Neural cell (in vitro differentiated cells): Measurements from ENCODE around the gene TSPAN18. TPM values are rescaled to one million over a fixed set of nuclear protein-coding genes. Genes with fewer than 3 reads are reported as not detected.

Source experiments
- H2AFZ ChIP-seq: fragments of 200-600, 300-800 bp; sonication (generic), shearing (Covaris generic); 2 replicates; pipeline ENCODE4 v1.6.0; 2014; ENCODE audit warnings: low read depth, mild to moderate bottlenecking, antibody characterized with exemption, low read length, moderate library complexity
- H3F3A ChIP-seq: fragments of 200-600 bp; shearing (Covaris generic); 2 replicates; pipeline ENCODE4 v1.6.1; 2016; ENCODE audit warnings: mild to moderate bottlenecking, moderate library complexity, mixed read lengths, antibody characterized with exemption, low read length; ENCODE audit not compliant: insufficient read depth, poor library complexity, severe bottlenecking
- H3K27ac ChIP-seq: fragments of 200-600, 300-800 bp; sonication (generic), shearing (Covaris generic); 2 replicates; pipeline ENCODE4 v1.5.1; 2014; ENCODE audit warnings: mild to moderate bottlenecking, low read length, moderate library complexity
- H3K27me3 ChIP-seq: fragments of 300-800, 200-600 bp; sonication (generic), shearing (Covaris generic); 2 replicates; pipeline ENCODE4 v1.6.0; 2014; ENCODE audit warnings: mild to moderate bottlenecking, low read depth, low read length, moderate library complexity; ENCODE audit not compliant: insufficient read depth
- H3K36me3 ChIP-seq: fragments of 300-800, 200-600 bp; sonication (generic), shearing (Covaris generic); 2 replicates; pipeline ENCODE4 v1.5.1; 2014; ENCODE audit warnings: mild to moderate bottlenecking, antibody characterized with exemption, low read length, moderate library complexity; ENCODE audit not compliant: insufficient read depth
- H3K4me2 ChIP-seq: fragments of 300-800, 200-600 bp; sonication (generic), shearing (Covaris generic); 2 replicates; pipeline ENCODE4 v1.6.0; 2014; ENCODE audit warnings: mild to moderate bottlenecking, low read length
- H3K4me3 ChIP-seq: fragments of 300-800, 200-600 bp; sonication (generic), shearing (Covaris generic); 2 replicates; pipeline ENCODE4 v1.5.1; 2014; ENCODE audit warnings: mild to moderate bottlenecking, low read length, moderate library complexity
- H3K79me2 ChIP-seq: fragments of 200-600 bp; shearing (Covaris generic); replicated peaks from 2 replicates; pipeline ENCODE4 v1.6.0; 2014; ENCODE audit warnings: mild to moderate bottlenecking, low read length, moderate library complexity; ENCODE audit not compliant: insufficient read depth
- H3K9ac ChIP-seq: fragments of 300-800, 200-600 bp; sonication (generic), shearing (Covaris generic); 2 replicates; pipeline ENCODE4 v1.6.1; 2016; ENCODE audit warnings: mild to moderate bottlenecking, low read length, mixed read lengths
- H3K9me2 ChIP-seq: fragments of 200-600 bp; shearing (Covaris generic); 2 replicates; pipeline ENCODE4 v1.6.1; 2016; ENCODE audit warnings: mild to moderate bottlenecking, low read length, mixed read lengths; ENCODE audit not compliant: insufficient read depth
- H3K9me3 ChIP-seq: fragments of 200-600, 300-800 bp; sonication (generic), shearing (Covaris generic); 2 replicates; pipeline ENCODE4 v1.6.1; 2016; ENCODE audit warnings: mild to moderate bottlenecking, mixed run types, low read length, moderate library complexity, mixed read lengths
- H4K20me1 ChIP-seq: fragments of 200-600 bp; shearing (Covaris generic); 2 replicates; pipeline ENCODE4 v1.6.1; 2016; ENCODE audit warnings: mild to moderate bottlenecking, mixed run types; ENCODE audit not compliant: insufficient read depth
- EP300 ChIP-seq: fragments of 450-650 bp; conservative IDR thresholded peaks from 2 replicates; pipeline ENCODE4 v1.6.1; 2014; ENCODE audit warnings: antibody characterized with exemption, mild to moderate bottlenecking, moderate library complexity; ENCODE audit not compliant: poor library complexity, severe bottlenecking
- EZH2 ChIP-seq: fragments of 200-600, 300-800 bp; shearing (Covaris generic), sonication (generic); IDR thresholded peaks from 2 replicates; pipeline ENCODE4 v1.6.1; 2014; ENCODE audit warnings: antibody characterized with exemption, low read length, borderline replicate concordance, mild to moderate bottlenecking; ENCODE audit not compliant: insufficient read depth, poor library complexity, severe bottlenecking
- MXI1 ChIP-seq: fragments of 450-650 bp; conservative IDR thresholded peaks from 2 replicates; pipeline ENCODE4 v1.6.1; 2014; ENCODE audit warnings: antibody characterized with exemption, mild to moderate bottlenecking; ENCODE audit not compliant: poor library complexity, severe bottlenecking
- POLR2AphosphoS5 ChIP-seq: IDR thresholded peaks from 2 replicates; pipeline ENCODE4 v1.6.1; 2012
- RAD21 ChIP-seq: fragments of 450-650 bp; conservative IDR thresholded peaks from 2 replicates; pipeline ENCODE4 v1.6.1; 2014; ENCODE audit warnings: antibody characterized with exemption, mild to moderate bottlenecking, moderate library complexity
- SMC3 ChIP-seq: fragments of 450-650 bp; conservative IDR thresholded peaks from 2 replicates; pipeline ENCODE4 v1.6.1; 2014; ENCODE audit warnings: antibody characterized with exemption, mild to moderate bottlenecking, moderate library complexity; ENCODE audit not compliant: poor library complexity
- TAF1 ChIP-seq: IDR thresholded peaks from 2 replicates; pipeline ENCODE4 v1.6.1; 2012; ENCODE audit warnings: low read depth
- polyA plus RNA-seq: library from polyadenylated mRNA; depleted of rRNA; stranded (reverse); fragments of >200 nt; gene quantifications from 2 replicates; pipeline ENCODE4 v1.2.3, GENCODE V29; 2014
- TF ChIP-seq, protein P1 (sequence below): fragments of 450-650 bp; IDR thresholded peaks from 2 replicates; pipeline ENCODE4 v1.5.1; 2014; ENCODE audit warnings: antibody characterized with exemption, mild to moderate bottlenecking, moderate library complexity; ENCODE audit not compliant: poor library complexity, severe bottlenecking
- TF ChIP-seq, protein P2 (sequence below): IDR thresholded peaks from 2 replicates; pipeline ENCODE4 v1.6.1; 2012; ENCODE audit warnings: borderline replicate concordance

Gene TSPAN18
- polyA plus RNA-seq, 1 donor from 2014 or later = 8.4 TPM

DNA sequence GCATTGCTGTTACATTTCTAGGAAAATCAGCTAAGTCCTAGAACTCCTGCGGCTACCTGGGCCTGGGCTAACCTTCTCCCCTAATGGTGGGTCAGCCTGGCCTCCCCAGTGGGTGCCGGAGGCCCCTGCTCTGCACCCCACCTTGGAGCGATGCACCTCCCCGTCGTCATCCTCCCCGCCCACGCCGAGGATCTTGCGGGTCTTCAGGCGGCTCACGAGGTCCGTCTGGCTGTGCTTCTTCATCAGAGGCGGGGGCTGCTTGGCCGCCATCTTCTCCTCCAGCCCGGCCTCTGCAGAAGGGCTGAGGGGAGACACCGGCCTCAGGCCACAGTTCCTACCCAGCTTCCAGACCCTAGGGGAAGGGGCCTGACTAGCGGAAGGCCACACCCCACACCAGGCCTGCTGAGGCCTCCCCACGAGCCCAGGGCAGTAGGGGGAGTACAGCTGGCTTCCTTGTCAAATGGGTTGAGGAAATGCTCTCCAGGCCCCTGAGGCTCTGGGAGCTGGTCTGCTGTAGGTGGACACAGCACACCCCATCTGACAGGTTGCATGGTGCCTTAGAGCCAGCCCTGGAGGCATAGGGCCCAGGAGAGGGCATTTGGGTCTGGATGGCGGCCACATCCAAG is 211.4 kb downstream of the TSPAN18 start:
- H3K9ac ChIP-seq = no peak overlapping the region
- H3K9me2 ChIP-seq = no peaks in the 10 kb centered on the region
- peaks cover 13% of the 10 kb centered on the region for H3K79me2 ChIP-seq
- H3K27ac ChIP-seq = no peak overlapping the region
- no peak for TF ChIP-seq EZH2
- H4K20me1 ChIP-seq = no peaks in the 10 kb centered on the region
- no peaks in the 10 kb centered on the region for H3F3A ChIP-seq
- H3K4me3 ChIP-seq = no peak overlapping the region
- no peaks in the 10 kb centered on the region for H3K9me3 ChIP-seq
- H3K36me3 ChIP-seq = no peaks in the 10 kb centered on the region
- H2AFZ ChIP-seq = no peak overlapping the region
- H3K4me2 ChIP-seq = no peak overlapping the region
- no peaks in the 10 kb centered on the region for H3K27me3 ChIP-seq

DNA sequence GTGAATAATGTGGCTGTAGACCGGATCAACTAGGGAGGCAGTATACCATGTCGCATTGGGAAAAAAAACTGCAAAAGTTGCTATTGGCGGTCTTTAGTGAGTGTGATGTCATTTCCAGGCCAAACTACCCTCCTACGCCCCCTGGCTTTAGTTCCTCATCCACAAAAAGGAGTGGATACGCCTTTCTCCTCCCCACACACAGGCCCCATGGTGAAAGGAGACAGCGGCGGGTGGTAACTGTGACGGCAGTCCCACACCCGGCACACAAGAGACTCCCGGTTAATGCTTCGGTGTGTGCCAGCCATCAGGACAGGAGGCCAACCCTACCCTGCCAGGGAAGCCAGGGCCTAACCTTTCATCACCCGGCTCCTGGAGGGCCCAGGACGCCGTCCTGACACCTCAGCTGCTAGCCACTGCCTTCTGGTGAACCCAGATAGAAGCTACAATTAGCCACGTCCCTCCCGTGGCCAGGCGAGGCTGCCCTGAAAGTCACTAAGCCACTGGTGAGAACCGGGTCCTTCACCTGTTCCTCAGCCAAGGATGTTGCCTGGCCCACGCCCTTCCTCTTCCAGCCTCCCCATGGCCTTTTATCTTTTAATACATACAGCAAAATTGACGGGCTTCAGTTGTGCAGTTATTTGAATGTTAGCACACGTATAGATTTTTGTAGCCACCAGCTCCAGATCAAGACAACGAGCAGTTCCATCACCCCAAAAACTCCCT is 213.1 kb downstream of the TSPAN18 start:
- Histone ChIP-seq H3K27ac (no peak overlapping the region), H3K9me3 (no peaks in the 10 kb centered on the region), H2AFZ (no peak overlapping the region), H3K9ac (no peak overlapping the region), H3K79me2 (peaks cover 30% of the 10 kb centered on the region), H4K20me1 (no peaks in the 10 kb centered on the region), H3K9me2 (no peaks in the 10 kb centered on the region), H3K4me2 (no peak overlapping the region), H3F3A (no peaks in the 10 kb centered on the region), H3K4me3 (no peak overlapping the region), H3K36me3 (no peaks in the 10 kb centered on the region), H3K27me3 (no peaks in the 10 kb centered on the region)
- TF ChIP-seq TAF1 = no peak
- no peak for TF ChIP-seq POLR2AphosphoS5
- TF ChIP-seq, protein P1, sequence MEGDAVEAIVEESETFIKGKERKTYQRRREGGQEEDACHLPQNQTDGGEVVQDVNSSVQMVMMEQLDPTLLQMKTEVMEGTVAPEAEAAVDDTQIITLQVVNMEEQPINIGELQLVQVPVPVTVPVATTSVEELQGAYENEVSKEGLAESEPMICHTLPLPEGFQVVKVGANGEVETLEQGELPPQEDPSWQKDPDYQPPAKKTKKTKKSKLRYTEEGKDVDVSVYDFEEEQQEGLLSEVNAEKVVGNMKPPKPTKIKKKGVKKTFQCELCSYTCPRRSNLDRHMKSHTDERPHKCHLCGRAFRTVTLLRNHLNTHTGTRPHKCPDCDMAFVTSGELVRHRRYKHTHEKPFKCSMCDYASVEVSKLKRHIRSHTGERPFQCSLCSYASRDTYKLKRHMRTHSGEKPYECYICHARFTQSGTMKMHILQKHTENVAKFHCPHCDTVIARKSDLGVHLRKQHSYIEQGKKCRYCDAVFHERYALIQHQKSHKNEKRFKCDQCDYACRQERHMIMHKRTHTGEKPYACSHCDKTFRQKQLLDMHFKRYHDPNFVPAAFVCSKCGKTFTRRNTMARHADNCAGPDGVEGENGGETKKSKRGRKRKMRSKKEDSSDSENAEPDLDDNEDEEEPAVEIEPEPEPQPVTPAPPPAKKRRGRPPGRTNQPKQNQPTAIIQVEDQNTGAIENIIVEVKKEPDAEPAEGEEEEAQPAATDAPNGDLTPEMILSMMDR = peak; percentile 34
- TF ChIP-seq MXI1 = no peak
- no peak for TF ChIP-seq RAD21
- no peak for TF ChIP-seq EZH2
- TF ChIP-seq EP300 = no peak

DNA sequence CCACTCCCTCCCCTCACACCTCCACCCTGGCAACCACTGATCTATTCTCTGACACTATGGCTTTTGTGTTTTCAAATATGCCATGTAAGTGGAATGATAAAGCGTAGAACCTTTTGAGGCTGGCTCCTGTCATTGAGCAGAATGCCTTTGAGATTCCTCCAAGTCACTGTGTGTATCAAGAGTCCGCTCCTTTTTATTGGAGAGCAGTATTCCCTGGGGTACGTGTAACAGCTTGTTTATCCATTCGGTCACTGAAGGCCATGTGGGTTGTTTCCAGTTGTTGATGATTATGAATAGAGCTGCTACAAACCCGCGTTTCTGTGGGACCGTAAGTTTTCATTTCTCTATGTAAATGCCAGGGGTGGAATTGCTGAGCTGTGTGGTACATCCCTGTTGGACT is 213.6 kb downstream of the TSPAN18 start:
- Histone ChIP-seq H3F3A (no peaks in the 10 kb centered on the region), H3K4me3 (no peak overlapping the region), H3K79me2 (peaks cover 35% of the 10 kb centered on the region), H3K9me2 (no peaks in the 10 kb centered on the region), H2AFZ (no peak overlapping the region), H4K20me1 (no peaks in the 10 kb centered on the region), H3K9ac (no peak overlapping the region), H3K27ac (no peak overlapping the region), H3K9me3 (no peaks in the 10 kb centered on the region), H3K36me3 (no peaks in the 10 kb centered on the region), H3K4me2 (no peak overlapping the region), H3K27me3 (no peaks in the 10 kb centered on the region)
- TF ChIP-seq, protein P2, sequence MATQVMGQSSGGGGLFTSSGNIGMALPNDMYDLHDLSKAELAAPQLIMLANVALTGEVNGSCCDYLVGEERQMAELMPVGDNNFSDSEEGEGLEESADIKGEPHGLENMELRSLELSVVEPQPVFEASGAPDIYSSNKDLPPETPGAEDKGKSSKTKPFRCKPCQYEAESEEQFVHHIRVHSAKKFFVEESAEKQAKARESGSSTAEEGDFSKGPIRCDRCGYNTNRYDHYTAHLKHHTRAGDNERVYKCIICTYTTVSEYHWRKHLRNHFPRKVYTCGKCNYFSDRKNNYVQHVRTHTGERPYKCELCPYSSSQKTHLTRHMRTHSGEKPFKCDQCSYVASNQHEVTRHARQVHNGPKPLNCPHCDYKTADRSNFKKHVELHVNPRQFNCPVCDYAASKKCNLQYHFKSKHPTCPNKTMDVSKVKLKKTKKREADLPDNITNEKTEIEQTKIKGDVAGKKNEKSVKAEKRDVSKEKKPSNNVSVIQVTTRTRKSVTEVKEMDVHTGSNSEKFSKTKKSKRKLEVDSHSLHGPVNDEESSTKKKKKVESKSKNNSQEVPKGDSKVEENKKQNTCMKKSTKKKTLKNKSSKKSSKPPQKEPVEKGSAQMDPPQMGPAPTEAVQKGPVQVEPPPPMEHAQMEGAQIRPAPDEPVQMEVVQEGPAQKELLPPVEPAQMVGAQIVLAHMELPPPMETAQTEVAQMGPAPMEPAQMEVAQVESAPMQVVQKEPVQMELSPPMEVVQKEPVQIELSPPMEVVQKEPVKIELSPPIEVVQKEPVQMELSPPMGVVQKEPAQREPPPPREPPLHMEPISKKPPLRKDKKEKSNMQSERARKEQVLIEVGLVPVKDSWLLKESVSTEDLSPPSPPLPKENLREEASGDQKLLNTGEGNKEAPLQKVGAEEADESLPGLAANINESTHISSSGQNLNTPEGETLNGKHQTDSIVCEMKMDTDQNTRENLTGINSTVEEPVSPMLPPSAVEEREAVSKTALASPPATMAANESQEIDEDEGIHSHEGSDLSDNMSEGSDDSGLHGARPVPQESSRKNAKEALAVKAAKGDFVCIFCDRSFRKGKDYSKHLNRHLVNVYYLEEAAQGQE = no peak
- no peak for TF ChIP-seq TAF1
- no peak for TF ChIP-seq POLR2AphosphoS5
- no peak for TF ChIP-seq MXI1
- TF ChIP-seq, protein P1 = no peak
- no peak for TF ChIP-seq SMC3
- TF ChIP-seq EZH2 = no peak
- TF ChIP-seq RAD21 = no peak
- TF ChIP-seq EP300 = no peak
